C4-2B (cell line): ENCODE measurements around the gene EIF5AL1.
"Not testable (repeated sequence)": the region's sequence is repeated elsewhere in the genome, so short reads cannot be mapped to it uniquely, and the experiment has no call there.

Experiments
- H3K27ac ChIP-seq: fragments of 450-650 bp; 2 replicates; pipeline ENCODE4 v1.5.1; 2017
- CTCF ChIP-seq: fragments of 450-650 bp; conservative IDR thresholded peaks from 2 replicates; pipeline ENCODE4 v1.5.1; 2017; ENCODE audit warnings: mild to moderate bottlenecking
- ZFX ChIP-seq: fragments of 450-650 bp; IDR thresholded peaks from 2 replicates; pipeline ENCODE4 v1.6.1; 2017

The EIF5AL1 gene

GRCh38 chr10:79507440-79508167 is 4.7 kb upstream of the EIF5AL1 start:
- TF ChIP-seq CTCF: no peak
- no peak for TF ChIP-seq ZFX
- H3K27ac ChIP-seq: no peak overlapping the region

- H3K27ac ChIP-seq: not testable (repeated sequence)
Measured at GRCh38 chr10:79508245-79508644, 4.1 kb upstream of the EIF5AL1 start.

- H3K27ac ChIP-seq: not testable (repeated sequence)
Measured at GRCh38 chr10:79509306-79509933, 2.9 kb upstream of the EIF5AL1 start.

- not testable (repeated sequence) for H3K27ac ChIP-seq
Measured at GRCh38 chr10:79509934-79510508, 2.3 kb upstream of the EIF5AL1 start.

DNA sequence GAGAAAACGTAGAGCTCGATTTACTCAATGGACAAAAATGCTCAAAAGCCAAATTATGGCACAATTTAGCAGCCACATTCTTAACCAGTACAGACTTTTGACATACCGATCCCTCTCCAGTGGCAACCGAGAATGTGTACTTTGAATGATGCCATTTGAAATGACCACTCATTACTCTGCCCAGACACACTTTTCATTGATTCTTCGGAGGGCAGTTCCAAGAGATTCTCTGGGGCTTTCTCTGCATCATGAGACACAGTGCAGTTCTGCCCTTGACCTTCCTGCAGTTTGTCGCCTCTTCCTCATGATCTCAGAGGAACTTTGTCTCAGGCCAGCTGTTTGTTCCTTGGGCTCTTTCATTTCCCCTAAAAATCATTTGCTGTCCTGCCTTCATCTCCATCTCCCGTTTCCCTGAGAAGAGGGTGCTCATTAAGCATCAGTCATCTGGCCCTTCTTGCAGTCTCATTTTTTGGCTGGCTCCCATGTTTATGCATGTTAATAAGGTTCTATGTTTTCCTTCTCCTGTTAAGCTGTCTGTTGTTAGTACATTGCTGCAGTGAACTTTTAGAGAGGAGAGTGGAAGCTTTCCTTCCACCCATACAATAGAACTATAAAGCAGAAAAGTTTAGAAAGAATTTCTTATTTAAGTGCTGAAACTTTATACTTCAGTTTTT is 4.3 kb downstream of the EIF5AL1 start:
- H3K27ac ChIP-seq: not testable (repeated sequence)

- not testable (repeated sequence) for H3K27ac ChIP-seq
Measured at GRCh38 chr10:79517567-79517966, 5.2 kb downstream of the EIF5AL1 start.

DNA sequence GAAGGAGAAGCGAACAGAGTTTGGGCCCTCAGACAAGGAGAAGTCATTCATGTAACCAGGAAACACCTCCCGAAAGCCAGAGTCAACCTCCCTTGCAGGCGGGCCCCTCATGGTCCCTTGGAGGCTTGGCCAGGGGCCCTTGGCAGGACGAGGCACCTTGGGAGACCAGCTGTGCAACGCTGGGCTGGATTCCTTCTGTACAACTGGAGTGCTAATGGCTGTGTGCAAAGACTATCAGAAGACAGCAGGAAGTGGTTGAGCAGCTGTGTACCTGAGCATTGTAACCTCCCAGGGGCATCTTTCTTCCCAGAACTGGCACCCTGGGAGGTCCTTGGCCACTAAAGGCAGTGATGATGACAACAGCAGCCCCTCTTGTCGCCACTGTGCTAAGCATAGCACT is 9.4 kb downstream of the EIF5AL1 start:
- not testable (repeated sequence) for H3K27ac ChIP-seq

GRCh38 chr10:79522464-79522863 is 10.1 kb downstream of the EIF5AL1 start:
- not testable (repeated sequence) for H3K27ac ChIP-seq

GRCh38 chr10:79523157-79523853 is 11.0 kb downstream of the EIF5AL1 start:
- H3K27ac ChIP-seq: not testable (repeated sequence)

GRCh38 chr10:79525049-79525710 is 12.8 kb downstream of the EIF5AL1 start:
- not testable (repeated sequence) for H3K27ac ChIP-seq

DNA sequence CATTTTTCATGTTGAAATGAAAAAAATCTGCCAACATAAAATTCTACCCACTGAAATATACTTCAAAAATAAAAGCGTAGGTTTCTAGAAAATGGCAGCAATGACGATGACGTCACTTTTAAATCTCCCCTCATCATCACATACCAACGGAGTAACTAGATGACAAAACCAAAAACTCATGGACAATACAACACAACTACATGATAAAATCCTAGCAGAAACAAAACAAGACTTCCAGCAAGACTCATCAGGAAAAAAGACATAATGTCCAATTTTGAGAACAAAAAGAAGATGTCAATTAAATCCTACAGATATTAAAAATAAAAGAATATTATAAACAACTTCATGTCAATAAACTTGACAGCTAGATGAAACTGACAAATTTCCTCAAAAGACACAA is 15.9 kb downstream of the EIF5AL1 start:
- H3K27ac ChIP-seq: not testable (repeated sequence)

DNA sequence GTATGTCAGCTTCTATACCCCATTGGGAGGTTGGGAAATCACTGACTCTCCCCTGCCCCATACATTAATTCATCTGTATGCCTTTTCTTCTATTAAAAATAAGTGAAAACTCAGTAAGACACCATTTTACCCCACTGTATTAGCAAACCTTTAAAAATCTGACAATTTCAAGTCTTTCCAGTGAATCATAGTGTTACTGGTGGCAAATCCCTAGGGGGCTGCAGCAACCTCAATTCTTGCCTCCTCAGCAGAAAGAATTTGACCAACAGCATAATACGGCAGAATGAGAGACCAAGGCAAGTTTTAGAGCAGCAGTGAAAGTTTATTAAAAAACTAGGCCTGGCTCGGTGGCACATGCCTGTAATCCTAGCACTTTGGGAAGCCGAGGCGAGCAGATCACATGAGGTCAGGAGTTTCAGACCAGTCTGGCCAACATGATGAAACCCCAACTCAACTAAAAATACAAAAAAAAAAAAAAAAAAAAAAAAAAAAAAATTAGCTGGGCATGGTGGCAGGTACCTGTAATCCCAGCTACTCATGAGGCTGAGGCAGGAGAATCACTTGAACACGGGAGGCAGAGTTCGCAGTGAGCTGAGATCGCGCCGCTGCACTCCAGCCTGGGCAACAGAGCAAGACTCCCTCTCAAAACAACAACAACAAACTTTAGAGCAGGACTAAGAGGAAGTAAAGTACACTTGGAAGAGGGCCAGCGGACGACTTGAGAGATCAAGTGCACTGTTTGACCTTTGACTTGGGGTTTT is 21.0 kb downstream of the EIF5AL1 start:
- H3K27ac ChIP-seq: not testable (repeated sequence)

DNA sequence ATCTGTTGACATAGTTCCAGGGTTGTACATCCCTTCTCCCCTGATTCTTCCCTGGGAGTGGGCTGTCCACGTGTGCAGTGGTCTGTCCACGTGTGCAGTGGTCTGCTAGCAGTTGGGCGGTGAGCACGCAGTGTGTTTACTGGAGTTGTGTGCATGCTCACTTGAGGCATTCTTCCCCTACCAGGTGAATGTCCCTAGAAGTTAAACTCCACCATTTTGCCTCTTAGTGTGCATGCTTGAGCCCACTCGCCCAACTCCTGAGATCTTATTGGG is 21.5 kb downstream of the EIF5AL1 start:
- H3K27ac ChIP-seq: not testable (repeated sequence)

DNA sequence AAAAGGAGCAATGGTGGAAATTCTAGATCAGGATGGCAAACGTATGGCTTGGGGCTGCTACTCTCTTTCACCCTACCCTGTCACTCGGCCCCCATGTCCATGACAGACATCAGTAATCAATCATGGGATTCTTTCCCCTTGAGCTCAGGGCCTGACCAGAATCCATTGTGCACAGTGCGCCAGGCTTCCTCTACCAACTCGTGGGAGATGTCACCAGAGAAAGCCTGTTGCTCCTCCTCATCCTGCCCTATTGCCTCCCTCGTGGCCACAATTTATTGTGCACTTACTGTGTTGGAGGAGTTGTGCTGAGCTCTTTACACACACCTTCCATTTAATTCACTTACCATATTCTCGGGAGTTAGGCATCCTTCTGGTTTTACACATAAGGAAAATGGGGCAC is 26.0 kb downstream of the EIF5AL1 start:
- H3K27ac ChIP-seq: not testable (repeated sequence)

DNA sequence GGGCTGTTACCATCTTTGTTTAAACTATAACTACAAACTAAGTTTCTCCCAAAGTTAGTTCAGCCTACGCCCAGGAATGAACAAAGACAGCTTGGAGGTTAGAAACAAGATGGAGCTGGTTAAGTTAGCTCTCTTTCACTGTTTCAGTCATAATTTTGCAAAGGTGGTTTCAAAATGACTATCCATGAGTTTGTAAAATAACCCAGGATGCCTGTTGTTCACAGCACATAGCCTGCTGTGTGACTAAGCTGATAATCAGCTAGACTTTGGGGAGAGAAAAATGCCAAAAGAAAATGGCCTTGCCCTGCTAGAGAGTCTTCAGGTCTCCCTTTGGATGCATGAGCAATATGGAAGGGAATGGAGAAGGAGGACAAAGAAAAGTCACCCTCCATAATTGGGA is 28.6 kb downstream of the EIF5AL1 start:
- H3K27ac ChIP-seq: not testable (repeated sequence)
